ENCODE measurements around the gene CUX1. TPM values are rescaled to one million over a fixed set of nuclear protein-coding genes. Genes with fewer than 3 reads are reported as not detected.

Gene CUX1
- total and polyA plus RNA-seq, 2 donors (not counting 1 experiment from before 2014, with no cell fraction given), result 10.8 to 86.5 TPM

GRCh38 chr7:101996131-101996691, 178.8 kb downstream of the CUX1 start:
- Histone ChIP-seq H3K4me1 (ENCODE audit: control insufficient read depth in 2 of 2, insufficient read depth in 2 of 2, low read length in 2 of 2) (peaks cover 18 to 60% of the 10 kb centered on the region in 2 donors), H3K27ac (ENCODE audit: low read length in 2 of 2) (no peak overlapping the region), H3K79me2 (ENCODE audit: control insufficient read depth, insufficient read depth, low read length) (peaks cover 66% of the 10 kb centered on the region), H2AFZ (ENCODE audit: insufficient read depth, low read depth, low read length, poor library complexity, severe bottlenecking) (no peak overlapping the region), H3K36me3 (replicated peaks in 1 of 2; ENCODE audit: control extremely low read depth in 1 of 2, control insufficient read depth in 1 of 2, extremely low read depth in 1 of 2, insufficient read depth in 2 of 2, low read length in 1 of 2) (no peaks in the 10 kb centered on the region), H3K4me3 (ENCODE audit: control extremely low read depth in 1 of 5, extremely low read depth in 1 of 5, insufficient read depth in 1 of 5, low read depth in 2 of 5, low read length in 4 of 5) (no peak overlapping the region), H3K27me3 (replicated peaks in 1 of 4; ENCODE audit: control extremely low read depth in 1 of 4, control insufficient read depth in 3 of 4, insufficient read depth in 4 of 4, low read length in 3 of 4) (no peaks in the 10 kb centered on the region), H3K9me3 (ENCODE audit: control extremely low read depth in 1 of 3, control insufficient read depth in 2 of 3, insufficient read depth in 1 of 3, low read length in 2 of 3) (no peaks in the 10 kb centered on the region), H3K4me2 (replicated peaks; ENCODE audit: low read depth, low read length, poor library complexity, severe bottlenecking) (no peak overlapping the region), H4K20me1 (ENCODE audit: control insufficient read depth, insufficient read depth, low read length, poor library complexity, severe bottlenecking) (peaks cover 6% of the 10 kb centered on the region), H3K9ac (ENCODE audit: low read length) (no peak overlapping the region)
- TF ChIP-seq CTCF (IDR thresholded peaks at IDR 0.05) (no peak), EZH2 (IDR thresholded peaks at IDR 0.05; ENCODE audit: borderline replicate concordance, insufficient read depth, low read depth, low read length, poor library complexity, severe bottlenecking) (no peak)
- DNase-seq, result no peak
- ATAC-seq (ENCODE audit: low read depth), result no peak
- ChIA-PET POLR2A (no interaction called here), CTCF (no interaction called here)
- H3K27me3 Mint-ChIP-seq, result no peaks in the 10 kb centered on the region
- H3K27ac Mint-ChIP-seq, result no peak overlapping the region
- H3K4me3 Mint-ChIP-seq, result no peak overlapping the region
- 76% methylated on average over 10 of the region's 10 CpGs for WGBS (ENCODE audit: insufficient coverage)
- no peaks in the 10 kb centered on the region for H3K9me3 Mint-ChIP-seq (ENCODE audit: insufficient read depth)
- intact Hi-C loops (cut with micrococcal nuclease), result no loop called here
- H3K4me1 Mint-ChIP-seq, result peaks cover 47% of the 10 kb centered on the region

GRCh38 chr7:101996876-101997275, 179.4 kb downstream of the CUX1 start:
- intact Hi-C loops (cut with micrococcal nuclease), result no loop called here
- no peaks in the 10 kb centered on the region for H3K36me3 ChIP-seq (replicated peaks in 1 of 2; ENCODE audit: control extremely low read depth in 1 of 2, control insufficient read depth in 1 of 2, extremely low read depth in 1 of 2, insufficient read depth in 2 of 2, low read length in 1 of 2)
- WGBS (ENCODE audit: insufficient coverage), result 96% methylated on average over 16 of the region's 16 CpGs

More at GRCh38 chr7:101996876-101997275, 179.4 kb downstream of the CUX1 start:
- Histone ChIP-seq H2AFZ (ENCODE audit: insufficient read depth, low read depth, low read length, poor library complexity, severe bottlenecking) (no peak overlapping the region), H3K9me3 (ENCODE audit: control extremely low read depth in 1 of 3, control insufficient read depth in 2 of 3, insufficient read depth in 1 of 3, low read length in 2 of 3) (no peaks in the 10 kb centered on the region), H3K27ac (ENCODE audit: low read length in 2 of 2) (no peak overlapping the region), H3K79me2 (ENCODE audit: control insufficient read depth, insufficient read depth, low read length) (peaks cover 66% of the 10 kb centered on the region), H3K4me1 (ENCODE audit: control insufficient read depth in 2 of 2, insufficient read depth in 2 of 2, low read length in 2 of 2) (peaks cover 12 to 53% of the 10 kb centered on the region in 2 donors), H4K20me1 (ENCODE audit: control insufficient read depth, insufficient read depth, low read length, poor library complexity, severe bottlenecking) (peaks cover 6% of the 10 kb centered on the region), H3K9ac (ENCODE audit: low read length) (no peak overlapping the region), H3K4me3 (ENCODE audit: control extremely low read depth in 1 of 5, extremely low read depth in 1 of 5, insufficient read depth in 1 of 5, low read depth in 2 of 5, low read length in 4 of 5) (no peak overlapping the region), H3K27me3 (replicated peaks in 1 of 4; ENCODE audit: control extremely low read depth in 1 of 4, control insufficient read depth in 3 of 4, insufficient read depth in 4 of 4, low read length in 3 of 4) (no peaks in the 10 kb centered on the region), H3K4me2 (replicated peaks; ENCODE audit: low read depth, low read length, poor library complexity, severe bottlenecking) (no peak overlapping the region)
- Mint-ChIP-seq H3K4me1 (peaks cover 42% of the 10 kb centered on the region), H3K27ac (no peak overlapping the region), H3K27me3 (no peaks in the 10 kb centered on the region), H3K4me3 (no peak overlapping the region), H3K9me3 (ENCODE audit: insufficient read depth) (no peaks in the 10 kb centered on the region)
- ChIA-PET CTCF (no interaction called here), POLR2A (interaction anchor here (0.7 kb wide), 1 partner anchor 13 kb away, joined by 3 read pairs; no protein-coding TSS in a partner anchor)
- TF ChIP-seq CTCF (IDR thresholded peaks at IDR 0.05) (no peak), EZH2 (IDR thresholded peaks at IDR 0.05; ENCODE audit: borderline replicate concordance, insufficient read depth, low read depth, low read length, poor library complexity, severe bottlenecking) (no peak)
- no peak for DNase-seq
- no peak for ATAC-seq (ENCODE audit: low read depth)
